Fibroblast of pulmonary artery (primary cell): ENCODE measurements around the gene CGGBP1.

Source experiments
- DNase-seq: peaks from one replicate; pipeline ENCODE4 v3.0.0-alpha.2; 2010; ENCODE audit warnings: low read depth
- H3K4me3 ChIP-seq: replicated peaks from 2 replicates; pipeline ENCODE4 v1.5.1; 2011; ENCODE audit warnings: low read depth, mild to moderate bottlenecking, control low read depth, low read length, moderate library complexity
- CTCF ChIP-seq: IDR thresholded peaks from 2 replicates; pipeline ENCODE4 v1.5.1; 2011; ENCODE audit warnings: mild to moderate bottlenecking, control low read depth, low read length, inconsistent platforms; ENCODE audit errors: missing control alignments

The CGGBP1 gene

GRCh38 chr3:88005066-88005465 lies 53.7 kb downstream of the CGGBP1 start:
- peak; percentile 42 for TF ChIP-seq CTCF
- no peak overlapping the region for H3K4me3 ChIP-seq
- DNase-seq = peak; percentile 63

GRCh38 chr3:88003115-88003755 lies 55.6 kb downstream of the CGGBP1 start:
- peak; percentile 80 for TF ChIP-seq CTCF
- DNase-seq = peak; percentile 77

GRCh38 chr3:88002448-88002847 lies 56.4 kb downstream of the CGGBP1 start:
- DNase-seq = no peak
- no peak for TF ChIP-seq CTCF
- no peak overlapping the region for H3K4me3 ChIP-seq

More at GRCh38 chr3:88003115-88003755, 55.6 kb downstream of the CGGBP1 start:
- H3K4me3 ChIP-seq = no peak overlapping the region
